NOMO-1 (cell line): ENCODE results near the gene BTK.

Source experiments
- DNase-seq, 2 experiments: peaks; one replicate each; lab custom pipeline; 2025; ENCODE audit not compliant: unreplicated experiment in 2 of 2; lab: John Stamatoyannopoulos, UW

The BTK gene

DNA sequence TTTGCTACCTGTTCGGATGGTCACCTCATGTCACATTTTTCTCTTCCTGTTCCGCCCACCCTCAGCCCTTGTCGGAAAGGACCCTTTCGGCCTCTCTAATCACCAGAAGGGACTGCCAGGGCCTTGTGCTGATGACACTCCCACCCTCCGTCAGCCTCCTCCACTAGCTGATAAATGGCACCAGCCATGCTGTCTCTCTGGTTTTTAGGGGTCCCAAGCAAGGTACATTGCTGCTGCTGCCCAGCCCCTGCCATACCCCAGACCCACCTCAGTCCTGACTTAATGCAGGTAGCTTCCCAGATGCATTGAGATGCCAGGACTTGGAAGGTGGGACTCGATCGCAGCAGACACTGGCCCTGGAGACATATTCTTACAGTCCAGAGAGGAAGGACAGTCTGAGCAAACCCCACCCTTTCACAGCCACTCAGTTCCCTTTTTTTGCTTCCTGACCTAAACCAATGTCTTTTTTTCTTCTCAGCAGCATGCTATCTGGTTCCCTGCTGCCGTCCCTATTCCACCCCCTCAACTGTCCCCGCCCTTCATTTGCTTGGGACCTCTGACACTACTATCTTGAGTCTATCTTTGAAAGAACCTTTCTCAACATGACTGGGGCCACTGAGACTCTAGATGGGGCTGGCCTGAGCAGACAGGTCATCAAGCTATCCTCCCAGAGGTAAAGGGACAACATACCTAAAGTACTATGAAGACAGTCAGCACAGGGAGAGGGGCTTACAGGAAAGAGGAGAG lies at the start of gene BTK:
Gene BTK (minus strand): TSS at position 397 of the 747 bp plus-strand sequence. CDS start 10,907 bp downstream, outside the sequence.
- DNase-seq, result peak; percentile 75 to 81

- no peak for DNase-seq
Observed at GRCh38 chrX:101430457-101431078, 44.6 kb upstream of the BTK start.

- DNase-seq, result no peak
Observed at GRCh38 chrX:101429934-101430333, 43.9 kb upstream of the BTK start.

DNA sequence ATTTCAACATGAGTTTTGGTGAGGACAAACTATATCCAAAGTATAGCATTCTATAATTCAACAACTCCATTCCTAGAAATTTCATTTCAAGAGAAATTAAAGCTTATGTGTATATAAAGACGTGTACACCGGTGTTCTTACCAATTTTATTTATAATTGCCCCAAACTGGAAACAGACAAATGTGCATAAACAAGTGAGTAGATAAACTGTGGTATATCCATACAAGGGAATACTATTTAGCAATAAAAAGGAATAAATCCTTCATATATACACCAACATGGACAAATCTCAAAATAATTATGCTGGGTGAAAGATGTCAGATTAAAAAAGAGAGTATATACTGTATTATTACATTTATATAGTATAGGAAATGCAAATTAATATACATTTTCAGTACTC lies 42.0 kb upstream of the BTK start:
- DNase-seq, result no peak

DNA sequence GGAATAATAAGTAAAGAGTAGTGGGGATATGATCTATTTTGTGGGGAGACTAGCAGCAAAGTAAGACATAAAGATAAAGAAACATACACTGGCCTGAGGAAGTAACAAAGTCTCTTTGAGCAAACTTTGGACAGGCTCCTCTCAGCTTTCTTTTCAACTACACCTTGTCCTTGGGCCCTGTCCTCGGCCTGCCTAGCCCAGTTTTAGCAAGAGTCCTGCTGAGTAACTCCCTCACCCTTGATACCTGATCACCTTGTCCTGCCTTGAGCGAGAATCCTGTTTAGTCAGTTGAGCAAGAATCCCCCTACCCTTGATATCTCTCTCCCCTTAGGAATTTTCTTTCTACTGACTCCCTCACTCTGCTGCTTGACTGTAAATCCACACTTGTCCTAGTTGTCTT lies 33.5 kb upstream of the BTK start:
- no peak for DNase-seq

DNA sequence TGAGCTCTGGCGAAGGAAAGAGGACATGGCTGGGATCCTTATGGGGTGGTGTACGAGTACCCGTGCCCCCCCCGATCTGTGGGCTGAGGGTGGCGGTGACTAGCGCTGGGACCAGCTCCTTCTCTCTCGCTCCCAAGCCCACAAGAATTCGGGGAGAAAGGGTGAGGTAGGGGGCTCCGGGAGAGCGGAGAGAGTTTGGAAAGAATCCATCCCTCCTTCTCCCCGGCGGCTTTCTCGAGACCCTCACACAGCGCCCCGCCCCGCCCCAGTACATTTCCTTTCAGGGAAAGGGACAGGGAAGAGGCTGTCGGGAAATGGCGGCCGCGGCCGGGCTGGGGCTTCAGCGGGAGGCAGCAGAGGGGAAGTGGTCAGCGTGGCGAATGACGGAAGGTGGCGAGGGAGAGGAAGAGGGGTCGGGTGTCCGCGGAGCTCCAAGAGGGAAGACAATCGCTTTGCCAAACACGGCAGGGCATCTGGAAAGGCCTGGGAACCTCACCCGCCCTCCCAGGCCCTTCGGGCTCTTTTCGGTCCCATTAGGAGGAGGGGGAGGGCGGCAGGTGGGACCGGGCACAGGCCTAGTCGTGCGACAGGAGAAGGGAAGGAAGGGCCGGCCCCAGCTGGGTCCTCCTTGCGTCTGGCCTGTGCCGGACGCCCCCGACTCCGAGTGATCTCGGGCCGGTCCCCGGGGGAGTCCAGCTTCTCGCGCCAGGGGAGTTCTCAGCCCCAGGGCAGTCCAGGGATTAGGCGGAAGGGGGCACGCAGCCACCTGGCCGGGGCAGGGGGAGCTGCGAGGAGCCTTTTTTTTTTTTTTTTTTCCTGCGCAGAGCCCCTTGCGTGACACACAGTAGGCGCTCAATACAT lies 32.2 kb upstream of the BTK start:
- peak; percentile 15 to 31 for DNase-seq

DNA sequence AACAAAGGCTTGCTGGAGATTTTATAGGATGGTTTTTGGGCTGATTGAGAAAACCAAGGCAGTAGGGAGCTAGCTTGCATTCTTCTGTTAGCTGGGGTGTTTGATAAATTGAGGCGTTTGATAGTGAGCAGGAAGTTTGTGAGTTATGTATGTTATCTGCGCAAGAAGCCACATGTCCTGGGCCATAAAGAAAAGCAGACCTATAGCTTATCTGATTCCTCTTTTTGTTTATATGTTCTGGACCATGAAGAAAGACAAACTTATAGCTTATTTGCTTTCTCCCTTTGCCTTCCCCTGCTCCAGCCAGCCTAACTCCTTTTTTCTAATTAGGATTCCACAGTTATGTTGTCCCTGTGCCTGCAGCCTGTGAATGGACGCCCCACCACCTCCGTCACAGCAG lies 31.2 kb upstream of the BTK start:
- no peak for DNase-seq

DNA sequence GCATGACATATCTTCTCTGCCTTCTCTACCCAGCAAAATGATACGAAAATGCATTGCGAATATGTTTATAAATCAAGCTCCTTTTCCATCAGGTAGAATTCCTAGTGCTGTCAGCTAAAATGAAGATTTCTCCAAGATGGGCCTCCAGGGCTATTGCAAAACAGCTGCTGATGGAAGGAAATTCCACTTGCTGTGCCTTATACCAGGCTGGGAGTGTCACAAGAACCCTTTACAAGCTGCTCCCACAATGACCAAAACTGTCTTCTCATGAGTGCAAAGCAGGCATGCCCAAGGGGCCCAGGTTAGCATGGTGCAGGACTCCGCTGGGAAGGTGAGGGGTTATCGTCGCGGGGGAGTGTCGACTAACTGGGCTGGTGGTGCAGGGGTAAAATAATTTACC lies 30.7 kb upstream of the BTK start:
- no peak for DNase-seq

- DNase-seq, result peak in 1 of 2 experiments; percentile 59
Observed at GRCh38 chrX:101415180-101416145, 29.5 kb upstream of the BTK start.

DNA sequence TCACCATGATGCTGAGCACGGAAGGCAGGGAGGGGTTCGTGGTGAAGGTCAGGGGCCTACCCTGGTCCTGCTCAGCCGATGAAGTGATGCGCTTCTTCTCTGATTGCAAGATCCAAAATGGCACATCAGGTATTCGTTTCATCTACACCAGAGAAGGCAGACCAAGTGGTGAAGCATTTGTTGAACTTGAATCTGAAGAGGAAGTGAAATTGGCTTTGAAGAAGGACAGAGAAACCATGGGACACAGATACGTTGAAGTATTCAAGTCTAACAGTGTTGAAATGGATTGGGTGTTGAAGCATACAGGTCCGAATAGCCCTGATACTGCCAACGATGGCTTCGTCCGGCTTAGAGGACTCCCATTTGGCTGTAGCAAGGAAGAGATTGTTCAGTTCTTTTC lies 26.0 kb upstream of the BTK start:
- peak; percentile 29 to 38 for DNase-seq

DNA sequence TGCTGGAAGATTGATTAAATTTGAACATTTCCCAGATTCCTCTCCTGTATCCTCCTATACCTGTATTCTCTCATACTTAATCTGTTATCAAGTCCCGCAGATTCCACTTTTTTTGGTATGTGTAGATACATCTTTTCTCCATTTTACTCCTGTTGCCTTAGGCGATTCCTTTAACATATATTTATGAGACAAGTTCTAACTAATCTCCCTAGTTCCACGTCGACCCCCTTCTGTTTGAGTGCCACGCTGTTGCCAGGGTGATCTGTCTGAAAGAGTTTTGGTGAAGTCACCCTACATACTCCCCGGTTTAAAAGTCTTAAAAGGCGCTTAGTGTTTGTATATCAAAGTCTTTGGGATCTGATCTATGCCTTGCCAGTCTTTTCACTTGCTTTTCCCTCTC lies 24.5 kb upstream of the BTK start:
- no peak for DNase-seq

DNA sequence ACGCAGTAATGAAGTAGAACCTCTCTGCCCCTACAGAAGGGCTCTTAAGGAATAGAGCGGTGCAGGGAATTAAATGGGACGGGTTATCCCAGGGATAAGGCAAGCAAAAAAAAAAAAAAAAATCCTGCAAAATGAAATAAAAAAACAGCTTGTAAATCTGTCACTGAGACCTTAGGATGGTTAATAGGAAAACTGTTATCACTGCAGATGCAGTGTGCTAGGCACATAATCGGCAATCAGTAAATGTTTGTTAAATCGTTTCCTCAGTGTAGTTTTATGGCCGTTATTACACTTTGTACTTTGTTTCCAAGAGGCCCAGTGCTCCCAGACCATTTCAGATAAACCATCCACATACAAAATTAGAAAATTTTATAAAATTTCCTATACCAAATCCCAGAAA lies 23.1 kb upstream of the BTK start:
- no peak for DNase-seq

- DNase-seq, result no peak
Observed at GRCh38 chrX:101408532-101408841, 22.5 kb upstream of the BTK start.

- peak; percentile 79 to 94 for DNase-seq
Observed at GRCh38 chrX:101407748-101408531, 21.9 kb upstream of the BTK start, which contains the start of the genes GLA and HNRNPH2. Gene GLA, minus strand, starts transcription at chrX:101407925. Its CDS starts 22 bp downstream, at chrX:101407903. Gene HNRNPH2, plus strand, starts transcription at chrX:101408222. Its CDS starts 3,767 bp downstream, at chrX:101411989.

DNA sequence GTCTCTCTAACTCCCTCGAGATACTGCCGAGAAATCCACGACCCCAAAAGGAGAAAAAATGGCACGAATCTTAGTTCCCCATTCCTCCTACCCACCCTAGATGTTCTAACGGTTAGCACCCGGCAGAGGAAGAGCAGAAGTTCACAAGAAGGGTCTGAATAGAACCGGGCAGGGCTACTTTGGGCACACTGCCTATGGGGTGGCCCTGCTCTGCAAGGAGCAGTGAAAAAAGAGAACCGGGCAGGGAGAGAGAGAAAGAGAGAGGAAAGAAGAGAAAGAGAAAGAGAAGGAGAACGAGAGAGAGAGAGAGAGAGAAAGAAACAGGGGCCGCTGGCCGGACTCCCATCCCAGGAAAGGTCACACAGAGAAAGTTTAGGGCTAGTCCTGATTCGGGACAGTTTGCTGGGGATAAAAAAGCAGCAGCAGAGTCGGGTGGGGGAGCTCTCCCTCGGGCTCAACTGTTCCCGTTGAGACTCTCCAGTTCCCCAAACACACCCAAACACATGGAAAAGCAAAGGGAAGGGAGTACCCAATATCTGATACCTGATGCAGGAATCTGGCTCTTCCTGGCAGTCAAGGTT lies 21.3 kb upstream of the BTK start:
- DNase-seq, result peak; percentile 22 to 30

DNA sequence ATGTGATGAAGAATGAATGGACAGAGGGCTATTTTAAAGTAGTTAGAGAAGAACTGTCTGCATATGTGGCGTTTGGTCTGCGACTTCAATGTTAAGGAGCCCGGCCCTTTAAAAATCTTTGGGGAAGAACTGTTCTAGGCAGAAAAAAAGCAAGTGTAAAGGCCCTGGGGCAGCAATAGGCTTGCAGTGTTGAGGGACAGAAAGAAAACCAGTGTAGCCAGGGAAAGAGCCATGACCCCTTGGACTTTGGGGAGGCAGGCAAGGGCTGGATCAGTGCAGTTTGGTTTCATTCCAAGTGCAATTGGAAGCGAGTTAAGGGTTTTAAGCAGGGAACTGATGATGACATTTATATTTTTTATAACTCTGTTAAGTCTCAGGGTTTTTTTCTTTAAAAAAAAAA lies 13.8 kb upstream of the BTK start:
- no peak for DNase-seq

DNA sequence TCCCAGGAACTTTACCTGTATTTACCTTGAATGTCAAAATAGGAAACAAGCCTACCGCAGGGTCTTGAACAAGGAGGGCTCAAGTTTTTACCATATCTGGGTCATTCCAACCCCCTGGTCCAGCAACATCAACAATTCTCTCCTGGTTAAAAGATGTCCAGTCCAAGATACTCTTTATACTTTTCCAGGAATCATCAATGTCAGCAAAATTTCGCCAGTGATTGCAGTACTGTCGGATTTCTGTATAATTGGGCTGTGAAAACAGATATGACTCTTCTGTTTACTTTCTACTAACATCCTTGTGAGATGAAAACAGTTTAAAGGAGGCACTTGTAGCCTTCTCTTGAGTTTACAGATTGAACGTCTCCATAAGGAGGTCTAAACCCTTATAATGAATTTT lies 12.7 kb upstream of the BTK start:
- DNase-seq, result no peak

DNA sequence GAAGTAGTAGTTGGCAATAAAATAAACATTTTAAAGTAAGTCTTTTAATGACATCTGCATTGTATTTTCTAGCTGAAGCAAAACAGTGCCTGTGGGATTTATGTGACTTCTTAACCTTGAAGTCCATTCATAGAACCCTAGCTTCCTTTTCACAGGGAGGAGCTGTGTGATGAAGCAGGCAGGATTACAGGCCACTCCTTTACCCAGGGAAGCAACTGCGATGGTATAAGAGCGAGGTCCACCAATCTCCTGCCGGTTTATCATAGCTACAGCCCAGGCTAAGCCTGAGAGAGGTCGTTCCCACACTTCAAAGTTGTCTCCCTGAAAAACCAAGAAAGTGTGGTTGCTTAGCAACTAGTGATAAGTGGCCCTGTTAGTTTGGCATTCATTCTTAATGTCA lies 11.8 kb upstream of the BTK start:
- DNase-seq, result no peak

GRCh38 chrX:101395789-101396188 lies 9.8 kb upstream of the BTK start:
- peak; percentile 37 to 70 for DNase-seq
